ENCODE results near the gene RHBG.
"Not testable (repeated sequence)": the region's sequence is repeated elsewhere in the genome, so short reads cannot be mapped to it uniquely, and the experiment has no call there.

RHBG gene, protein sequence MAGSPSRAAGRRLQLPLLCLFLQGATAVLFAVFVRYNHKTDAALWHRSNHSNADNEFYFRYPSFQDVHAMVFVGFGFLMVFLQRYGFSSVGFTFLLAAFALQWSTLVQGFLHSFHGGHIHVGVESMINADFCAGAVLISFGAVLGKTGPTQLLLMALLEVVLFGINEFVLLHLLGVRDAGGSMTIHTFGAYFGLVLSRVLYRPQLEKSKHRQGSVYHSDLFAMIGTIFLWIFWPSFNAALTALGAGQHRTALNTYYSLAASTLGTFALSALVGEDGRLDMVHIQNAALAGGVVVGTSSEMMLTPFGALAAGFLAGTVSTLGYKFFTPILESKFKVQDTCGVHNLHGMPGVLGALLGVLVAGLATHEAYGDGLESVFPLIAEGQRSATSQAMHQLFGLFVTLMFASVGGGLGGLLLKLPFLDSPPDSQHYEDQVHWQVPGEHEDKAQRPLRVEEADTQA

GRCh38 chr1:156368889-156369684, at the start of gene RHBG:
RHBG (plus strand) TSS chr1:156369211; CDS start chr1:156369250, 39 bp downstream.
- DNase-seq (ENCODE audit: low read depth in 2 of 2), result no peak

- no peak for DNase-seq (ENCODE audit: low read depth in 2 of 2)
These were observed 49.3 kb upstream of the RHBG start for GRCh38 chr1:156319664-156320063.

- no peak for DNase-seq (ENCODE audit: low read depth in 2 of 2)
These were observed 48.5 kb upstream of the RHBG start for GRCh38 chr1:156320560-156320959.

GRCh38 chr1:156323179-156323578, 45.8 kb upstream of the RHBG start:
- DNase-seq (ENCODE audit: low read depth in 2 of 2), result not testable (repeated sequence)

DNA sequence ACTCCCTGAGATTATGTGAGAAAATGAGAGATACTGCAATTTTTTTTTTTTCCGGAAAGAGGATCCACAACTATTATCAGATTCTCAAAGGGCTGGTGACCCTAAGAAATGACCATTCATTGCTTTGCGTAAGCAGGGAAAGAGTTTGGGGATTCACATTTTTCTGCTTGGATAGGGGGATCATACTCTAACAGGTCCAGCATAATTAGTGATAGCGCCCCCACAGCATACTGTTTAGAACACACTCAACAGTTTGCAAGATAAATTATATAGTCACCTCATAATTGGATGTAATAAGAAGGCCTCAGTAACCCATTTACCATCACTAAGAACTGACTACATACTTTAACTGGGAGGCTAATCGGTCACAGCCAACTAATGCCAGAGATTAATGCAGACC, 32.8 kb upstream of the RHBG start:
- DNase-seq (ENCODE audit: low read depth in 2 of 2), result no peak

GRCh38 chr1:156337052-156337887, 31.7 kb upstream of the RHBG start:
- peak in 1 of 2 donors; percentile 23 for DNase-seq (ENCODE audit: low read depth in 2 of 2)

DNA sequence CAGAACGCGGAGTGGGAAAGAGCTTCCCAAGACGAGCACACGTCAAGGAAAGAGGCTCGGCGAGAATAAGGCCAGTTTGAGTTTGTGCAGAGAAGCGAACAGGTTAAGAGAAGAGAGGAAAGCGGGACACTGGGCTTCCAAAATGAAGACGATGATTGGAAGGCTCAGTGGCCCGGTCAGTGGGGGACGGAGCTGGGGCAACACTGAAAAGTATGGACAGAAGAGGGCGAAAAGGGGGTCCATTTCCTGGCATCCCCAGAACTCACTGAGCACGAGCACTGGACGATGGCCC, 31.2 kb upstream of the RHBG start:
- DNase-seq (ENCODE audit: low read depth in 2 of 2), result no peak

GRCh38 chr1:156338180-156338976, 30.6 kb upstream of the RHBG start, which contains the start of the genes CCT3 and TSACC:
CCT3 (minus strand) TSS chr1:156338292; CDS start chr1:156338184, 108 bp downstream.
TSACC (plus strand) TSS chr1:156338526; CDS start chr1:156339758, 1,232 bp downstream.
- peak; percentile 98 for DNase-seq (ENCODE audit: low read depth in 2 of 2)

- no peak for DNase-seq (ENCODE audit: low read depth in 2 of 2)
These were observed 26.6 kb upstream of the RHBG start for GRCh38 chr1:156342166-156342955.

GRCh38 chr1:156344409-156344808, 24.6 kb upstream of the RHBG start:
- DNase-seq (ENCODE audit: low read depth in 2 of 2), result no peak

GRCh38 chr1:156346035-156346434, 23.0 kb upstream of the RHBG start:
- not testable (repeated sequence) for DNase-seq (ENCODE audit: low read depth in 2 of 2)

DNA sequence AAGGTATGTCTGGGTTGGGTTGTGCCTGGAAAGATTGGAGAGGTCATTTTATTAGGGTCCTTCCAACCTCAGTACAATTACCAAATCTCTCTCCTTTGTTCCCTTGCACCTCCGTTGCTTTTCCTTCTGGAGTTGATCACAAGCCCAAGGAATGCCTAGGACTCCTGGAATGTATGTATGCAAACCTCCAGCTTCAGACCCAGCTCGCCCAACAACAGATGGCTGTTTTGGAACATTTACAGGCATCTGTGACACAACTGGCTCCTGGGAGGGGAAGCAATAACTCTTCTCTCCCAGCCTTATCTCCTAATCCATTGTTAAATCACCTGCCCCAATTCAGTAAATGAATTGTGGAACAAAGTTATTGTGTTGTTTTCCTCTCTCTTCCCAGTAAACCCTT, 22.4 kb upstream of the RHBG start:
- no peak for DNase-seq (ENCODE audit: low read depth in 2 of 2)

- no peak for DNase-seq (ENCODE audit: low read depth in 2 of 2)
These were observed 21.7 kb upstream of the RHBG start for GRCh38 chr1:156347331-156347730.

DNA sequence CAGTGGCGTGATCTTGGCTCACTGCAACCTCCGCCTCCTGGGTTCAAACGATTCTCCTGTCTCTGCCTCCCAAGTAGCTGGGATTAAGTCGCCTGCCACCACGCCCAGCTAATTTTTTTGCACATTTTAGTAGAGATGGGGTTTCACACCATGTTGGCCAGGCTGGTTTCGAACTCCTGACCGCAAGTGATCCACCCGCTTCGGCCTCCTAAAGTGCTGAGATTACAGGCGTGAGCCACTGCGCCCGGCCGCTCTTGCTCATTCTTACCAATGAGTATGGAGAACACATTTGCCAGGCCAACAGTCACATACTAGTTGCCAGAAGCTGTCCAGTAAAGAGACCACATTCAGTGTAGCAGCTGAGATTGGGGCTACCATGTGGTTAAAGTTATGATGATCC, 16.5 kb upstream of the RHBG start:
- not testable (repeated sequence) for DNase-seq (ENCODE audit: low read depth in 2 of 2)

DNA sequence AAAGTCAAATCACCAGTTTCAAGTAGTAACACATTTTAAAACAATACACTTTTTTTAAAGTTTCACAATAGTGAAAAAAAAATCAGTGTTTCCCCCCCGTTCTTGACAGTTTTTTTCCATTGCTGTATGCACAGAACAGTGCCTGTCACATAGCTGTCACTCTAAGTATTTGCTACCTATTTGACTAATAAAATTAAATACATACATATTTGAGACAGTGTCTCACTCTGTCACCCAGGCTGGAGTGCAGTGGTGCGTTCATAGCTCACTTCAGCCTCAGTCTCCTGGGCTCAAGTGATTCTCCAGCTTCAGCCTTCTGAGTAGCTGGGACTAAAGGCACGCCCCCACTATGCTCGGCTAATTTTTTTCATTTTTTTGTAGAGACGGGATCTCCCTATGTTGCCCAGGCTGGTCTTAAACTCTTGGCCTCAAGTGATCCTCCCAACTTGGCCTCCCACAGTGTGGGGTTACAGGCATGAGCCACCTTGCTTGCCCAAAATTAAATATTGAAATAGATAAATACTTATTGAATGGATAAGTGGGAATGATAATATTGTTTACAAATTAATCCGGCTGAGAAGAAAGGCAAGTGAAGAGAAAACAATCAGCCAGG, 12.6 kb upstream of the RHBG start:
- DNase-seq (ENCODE audit: low read depth in 2 of 2), result no peak

- peak; percentile 14 to 56 for DNase-seq (ENCODE audit: low read depth in 2 of 2)
These were observed 12.0 kb upstream of the RHBG start for GRCh38 chr1:156356875-156357534.

GRCh38 chr1:156357977-156358376, 11.0 kb upstream of the RHBG start:
- DNase-seq (ENCODE audit: low read depth in 2 of 2), result no peak

GRCh38 chr1:156358641-156359040, 10.4 kb upstream of the RHBG start:
- DNase-seq (ENCODE audit: low read depth in 2 of 2), result no peak

- no peak for DNase-seq (ENCODE audit: low read depth in 2 of 2)
These were observed 9.8 kb upstream of the RHBG start for GRCh38 chr1:156359249-156359648.

Data from stimulated activated CD8-positive, alpha-beta memory T cell treated with anti-CD3 and anti-CD28 coated beads, Interleukin-7, amount 100 ng/mL, for 4 hours (primary cell).